HS-27A (cell line): Measurements from ENCODE around the gene SERP1.

ENCODE experiments used
- DNase-seq: peaks from one replicate; pipeline ENCODE4 v3.0.0-alpha.2; 2012; ENCODE audit warnings: low read depth, missing footprints

Gene SERP1

GRCh38 chr3:150546226-150547044 is at the start of gene SERP1, which contains the start of gene EIF2A:
TSS of gene SERP1 (minus strand) at chr3:150546496. CDS start at chr3:150546135, 361 bp downstream.
TSS of gene EIF2A (plus strand) at chr3:150546787. CDS start at chr3:150546803, 16 bp downstream.
- peak; percentile 97 for DNase-seq

GRCh38 chr3:150594150-150594549 is 47.9 kb upstream of the SERP1 start:
- no peak for DNase-seq

- DNase-seq: no peak
Observed at GRCh38 chr3:150589759-150590158, 43.5 kb upstream of the SERP1 start.

GRCh38 chr3:150588027-150588830 is 41.9 kb upstream of the SERP1 start:
- DNase-seq: no peak

- no peak for DNase-seq
Observed at GRCh38 chr3:150583028-150583427, 36.7 kb upstream of the SERP1 start.

GRCh38 chr3:150582620-150583019 is 36.3 kb upstream of the SERP1 start:
- DNase-seq: no peak

- DNase-seq: no peak
Observed at GRCh38 chr3:150581174-150581573, 34.9 kb upstream of the SERP1 start.

- DNase-seq: no peak
Observed at GRCh38 chr3:150577855-150578254, 31.6 kb upstream of the SERP1 start.

GRCh38 chr3:150567328-150567727 is 21.0 kb upstream of the SERP1 start:
- no peak for DNase-seq

GRCh38 chr3:150564243-150564642 is 17.9 kb upstream of the SERP1 start:
- DNase-seq: no peak

GRCh38 chr3:150557725-150558124 is 11.4 kb upstream of the SERP1 start:
- DNase-seq: no peak

GRCh38 chr3:150556792-150557191 is 10.5 kb upstream of the SERP1 start:
- no peak for DNase-seq

- DNase-seq: no peak
Observed at GRCh38 chr3:150555859-150556436, 9.7 kb upstream of the SERP1 start.

- DNase-seq: no peak
Observed at GRCh38 chr3:150547045-150547741, 897 bp upstream of the SERP1 start.

- no peak for DNase-seq
Observed at GRCh38 chr3:150545419-150546225, 674 bp downstream of the SERP1 start.

- DNase-seq: no peak
Observed at GRCh38 chr3:150544726-150545125, 1.6 kb downstream of the SERP1 start.

- no peak for DNase-seq
Observed at GRCh38 chr3:150544041-150544440, 2.3 kb downstream of the SERP1 start.

GRCh38 chr3:150543531-150543930 is 2.8 kb downstream of the SERP1 start:
- DNase-seq: no peak

- DNase-seq: no peak
Observed at GRCh38 chr3:150543128-150543527, 3.2 kb downstream of the SERP1 start.

GRCh38 chr3:150540991-150541390 is 5.3 kb downstream of the SERP1 start:
- DNase-seq: no peak

- DNase-seq: no peak
Observed at GRCh38 chr3:150540297-150540696, 6.0 kb downstream of the SERP1 start.
